Cardiac muscle cell (in vitro differentiated cells and primary cell): Measurements from ENCODE around the gene TMEM165. TPM values are rescaled to one million over a fixed set of nuclear protein-coding genes. Genes with fewer than 3 reads are reported as not detected.

Experiments
- DNase-seq, 2 donors: peaks; one replicate each; pipeline versions ENCODE4 v3.0.0 to v3.0.0-alpha.2; 2010 to 2017; ENCODE audit warnings: low read depth in 1 of 2, low spot score in 1 of 2
- H3K27ac ChIP-seq: fragments of 200-600 bp; sonication (generic); 2 replicates; pipeline ENCODE4 v1.5.1; 2016
- H3K27me3 ChIP-seq: fragments of 200-600 bp; sonication (generic); 2 replicates; pipeline ENCODE4 v1.6.0; 2016; ENCODE audit warnings: control low read depth
- H3K36me3 ChIP-seq: fragments of 200-600 bp; sonication (generic); 2 replicates; pipeline ENCODE4 v1.5.1; 2016; ENCODE audit warnings: control low read depth
- H3K4me1 ChIP-seq: fragments of 200-600 bp; sonication (generic); 2 replicates; pipeline ENCODE4 v1.8.1; 2017; ENCODE audit warnings: low read depth, mild to moderate bottlenecking, mixed run types
- H3K4me3 ChIP-seq: fragments of 200-600 bp; sonication (generic); 2 replicates; pipeline ENCODE4 v1.5.1; 2016; ENCODE audit warnings: mild to moderate bottlenecking
- H3K9me3 ChIP-seq: fragments of 200-600 bp; sonication (generic); 2 replicates; pipeline ENCODE4 v1.5.1; 2017; ENCODE audit warnings: low read depth, mild to moderate bottlenecking, control low read depth
- polyA plus RNA-seq: library from polyadenylated mRNA; unstranded; fragments of >200 nt; fragmentation: Nextera tagmentation; extraction: Ambion mirVana; gene quantifications from 2 replicates; pipeline ENCODE4 v1.2.1, GENCODE V29; 2016
- total RNA-seq: library from RNA; depleted of rRNA; stranded (reverse); fragments of >200 nt; gene quantifications from 2 replicates; pipeline ENCODE4 v1.2.3, GENCODE V29; 2016
- TF ChIP-seq, protein P1 (sequence below): IDR thresholded peaks from 2 replicates; pipeline ENCODE4 v1.5.1; 2012; ENCODE audit warnings: low read depth, mild to moderate bottlenecking, low read length

TMEM165 gene
- total and polyA plus RNA-seq, 2 experiments from 2014 or later: 107 to 109 TPM

- Histone ChIP-seq H3K9me3 (no peaks in the 10 kb centered on the region), H3K27ac (no peak overlapping the region), H3K4me1 (peaks cover 29% of the 10 kb centered on the region), H3K36me3 (no peaks in the 10 kb centered on the region), H3K27me3 (no peaks in the 10 kb centered on the region), H3K4me3 (peak overlapping the region; percentile 93)
- DNase-seq: peak; percentile 6 to 27
- TF ChIP-seq, protein P1, sequence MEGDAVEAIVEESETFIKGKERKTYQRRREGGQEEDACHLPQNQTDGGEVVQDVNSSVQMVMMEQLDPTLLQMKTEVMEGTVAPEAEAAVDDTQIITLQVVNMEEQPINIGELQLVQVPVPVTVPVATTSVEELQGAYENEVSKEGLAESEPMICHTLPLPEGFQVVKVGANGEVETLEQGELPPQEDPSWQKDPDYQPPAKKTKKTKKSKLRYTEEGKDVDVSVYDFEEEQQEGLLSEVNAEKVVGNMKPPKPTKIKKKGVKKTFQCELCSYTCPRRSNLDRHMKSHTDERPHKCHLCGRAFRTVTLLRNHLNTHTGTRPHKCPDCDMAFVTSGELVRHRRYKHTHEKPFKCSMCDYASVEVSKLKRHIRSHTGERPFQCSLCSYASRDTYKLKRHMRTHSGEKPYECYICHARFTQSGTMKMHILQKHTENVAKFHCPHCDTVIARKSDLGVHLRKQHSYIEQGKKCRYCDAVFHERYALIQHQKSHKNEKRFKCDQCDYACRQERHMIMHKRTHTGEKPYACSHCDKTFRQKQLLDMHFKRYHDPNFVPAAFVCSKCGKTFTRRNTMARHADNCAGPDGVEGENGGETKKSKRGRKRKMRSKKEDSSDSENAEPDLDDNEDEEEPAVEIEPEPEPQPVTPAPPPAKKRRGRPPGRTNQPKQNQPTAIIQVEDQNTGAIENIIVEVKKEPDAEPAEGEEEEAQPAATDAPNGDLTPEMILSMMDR: no peak
Measured at GRCh38 chr4:55398966-55399365, 3.2 kb downstream of the TMEM165 start.

GRCh38 chr4:55399581-55399980 lies 3.8 kb downstream of the TMEM165 start:
- H3K4me1 ChIP-seq: peaks cover 29% of the 10 kb centered on the region
- no peak overlapping the region for H3K27ac ChIP-seq
- H3K9me3 ChIP-seq: no peaks in the 10 kb centered on the region
- TF ChIP-seq, protein P1: no peak
- no peak for DNase-seq
- no peak overlapping the region for H3K4me3 ChIP-seq
- H3K36me3 ChIP-seq: no peaks in the 10 kb centered on the region
- no peaks in the 10 kb centered on the region for H3K27me3 ChIP-seq

GRCh38 chr4:55405073-55405472 lies 9.3 kb downstream of the TMEM165 start:
- H3K27ac ChIP-seq: no peak overlapping the region

DNA sequence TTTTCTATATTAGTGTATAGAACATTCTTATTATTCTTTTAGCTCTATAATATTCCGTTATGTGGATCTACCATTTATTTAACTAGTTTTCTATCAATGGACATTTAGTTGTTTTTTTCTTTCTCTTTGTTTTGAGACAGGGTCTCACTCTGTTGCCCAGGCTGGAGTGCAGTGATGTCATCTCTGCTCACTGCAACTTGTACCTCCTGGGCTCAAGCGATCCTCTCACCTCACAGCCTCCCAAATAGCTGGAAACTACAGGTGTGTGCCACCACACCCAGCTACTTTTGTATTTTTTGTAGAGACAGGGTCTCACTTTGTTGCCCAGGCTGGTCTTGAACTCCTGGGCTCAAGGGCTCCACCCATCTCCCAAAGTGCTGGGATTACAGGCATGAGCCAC lies 10.8 kb downstream of the TMEM165 start:
- no peaks in the 10 kb centered on the region for H3K9me3 ChIP-seq
- no peak overlapping the region for H3K27ac ChIP-seq
- TF ChIP-seq, protein P1: no peak
- H3K4me1 ChIP-seq: peaks cover 11% of the 10 kb centered on the region
- H3K4me3 ChIP-seq: no peak overlapping the region
- H3K36me3 ChIP-seq: peaks cover 13% of the 10 kb centered on the region
- no peak for DNase-seq
- H3K27me3 ChIP-seq: no peaks in the 10 kb centered on the region

More at GRCh38 chr4:55405073-55405472, 9.3 kb downstream of the TMEM165 start:
- Histone ChIP-seq H3K4me3 (no peak overlapping the region), H3K4me1 (peaks cover 6% of the 10 kb centered on the region), H3K9me3 (no peaks in the 10 kb centered on the region), H3K36me3 (peaks cover 13% of the 10 kb centered on the region), H3K27me3 (no peaks in the 10 kb centered on the region)
- no peak for DNase-seq
- TF ChIP-seq, protein P1: no peak

DNA sequence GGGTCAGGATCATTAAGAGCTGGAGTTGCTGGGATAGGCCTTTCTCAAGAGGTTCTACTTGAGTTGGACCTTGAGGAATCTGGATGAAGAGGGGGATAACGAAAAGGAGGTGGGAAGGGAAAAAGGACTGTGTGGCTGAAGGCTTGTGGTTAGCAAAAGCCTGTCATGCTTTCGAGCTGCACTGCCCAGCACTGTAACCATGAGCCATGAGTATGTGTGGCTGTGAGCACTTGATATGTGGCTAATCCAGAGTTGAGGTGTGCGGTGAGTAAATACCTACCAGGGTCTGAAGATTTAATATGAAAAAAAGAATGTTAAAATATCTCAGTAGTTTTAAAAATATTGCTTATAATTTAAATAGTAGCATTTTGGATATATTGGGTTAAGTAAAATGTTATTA lies 11.4 kb downstream of the TMEM165 start:
- Histone ChIP-seq H3K36me3 (peaks cover 13% of the 10 kb centered on the region), H3K4me1 (peaks cover 11% of the 10 kb centered on the region), H3K9me3 (no peaks in the 10 kb centered on the region), H3K27ac (no peak overlapping the region), H3K27me3 (no peaks in the 10 kb centered on the region), H3K4me3 (no peak overlapping the region)
- DNase-seq: no peak
- TF ChIP-seq, protein P1: no peak

DNA sequence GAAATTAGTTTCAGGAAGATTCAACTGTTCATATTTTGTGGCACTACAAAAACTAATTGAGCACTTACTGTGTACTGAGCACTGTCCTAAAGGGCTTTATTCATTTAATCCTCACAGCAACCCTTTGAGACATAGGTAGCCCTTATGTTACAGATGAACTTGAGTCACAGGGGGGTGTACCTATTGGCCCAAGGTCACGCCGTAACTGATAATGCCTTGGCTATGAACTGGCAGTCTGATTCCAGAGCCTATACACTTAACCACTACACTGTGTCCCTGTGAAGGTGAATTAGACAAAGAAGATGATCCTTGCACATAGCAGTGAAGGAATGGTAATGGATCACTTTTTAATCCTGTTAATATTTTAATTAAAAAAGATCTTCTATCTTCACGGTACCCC lies 12.0 kb downstream of the TMEM165 start:
- H3K27ac ChIP-seq: no peak overlapping the region
- no peak for DNase-seq
- H3K27me3 ChIP-seq: no peaks in the 10 kb centered on the region
- no peak overlapping the region for H3K4me3 ChIP-seq
- no peaks in the 10 kb centered on the region for H3K9me3 ChIP-seq
- TF ChIP-seq, protein P1: no peak
- H3K36me3 ChIP-seq: peaks cover 13% of the 10 kb centered on the region
- peaks cover 11% of the 10 kb centered on the region for H3K4me1 ChIP-seq
